ENCODE measurements around the gene TTBK2. TPM values are rescaled to one million over a fixed set of nuclear protein-coding genes. Genes with fewer than 3 reads are reported as not detected.

TTBK2 gene
- total and polyA plus RNA-seq, 2 donors (not counting 1 experiment from before 2014, with no cell fraction given), result 4.3 to 39.6 TPM

GRCh38 chr15:42937143-42937542, 16.6 kb upstream of the TTBK2 start:
- Histone ChIP-seq H4K20me1 (ENCODE audit: control insufficient read depth, insufficient read depth, low read length, poor library complexity, severe bottlenecking) (no peaks in the 10 kb centered on the region), H3K27ac (ENCODE audit: low read length in 2 of 2) (no peak overlapping the region), H3K9ac (ENCODE audit: low read length) (no peak overlapping the region), H3K4me2 (replicated peaks; ENCODE audit: low read depth, low read length, poor library complexity, severe bottlenecking) (no peak overlapping the region), H3K4me1 (ENCODE audit: control insufficient read depth in 2 of 2, insufficient read depth in 2 of 2, low read length in 2 of 2) (no peaks in the 10 kb centered on the region), H3K9me3 (ENCODE audit: control extremely low read depth in 1 of 3, control insufficient read depth in 2 of 3, insufficient read depth in 1 of 3, low read length in 2 of 3) (no peaks in the 10 kb centered on the region), H3K36me3 (replicated peaks in 1 of 2; ENCODE audit: control extremely low read depth in 1 of 2, control insufficient read depth in 1 of 2, extremely low read depth in 1 of 2, insufficient read depth in 2 of 2, low read length in 1 of 2) (no peaks in the 10 kb centered on the region), H3K27me3 (replicated peaks in 1 of 4; ENCODE audit: control extremely low read depth in 1 of 4, control insufficient read depth in 3 of 4, insufficient read depth in 4 of 4, low read length in 3 of 4) (no peaks in the 10 kb centered on the region), H3K79me2 (ENCODE audit: control insufficient read depth, insufficient read depth, low read length) (no peaks in the 10 kb centered on the region), H3K4me3 (ENCODE audit: control extremely low read depth in 1 of 5, extremely low read depth in 1 of 5, insufficient read depth in 1 of 5, low read depth in 2 of 5, low read length in 4 of 5) (no peak overlapping the region), H2AFZ (ENCODE audit: insufficient read depth, low read depth, low read length, poor library complexity, severe bottlenecking) (no peak overlapping the region)
- ATAC-seq (ENCODE audit: low read depth), result no peak
- intact Hi-C loops (cut with micrococcal nuclease), result no loop called here
- Mint-ChIP-seq H3K27ac (no peak overlapping the region), H3K27me3 (no peaks in the 10 kb centered on the region), H3K4me1 (no peaks in the 10 kb centered on the region), H3K4me3 (no peak overlapping the region), H3K9me3 (ENCODE audit: insufficient read depth) (no peaks in the 10 kb centered on the region)
- ChIA-PET POLR2A (no interaction called here), CTCF (no interaction called here)
- TF ChIP-seq, protein P1, sequence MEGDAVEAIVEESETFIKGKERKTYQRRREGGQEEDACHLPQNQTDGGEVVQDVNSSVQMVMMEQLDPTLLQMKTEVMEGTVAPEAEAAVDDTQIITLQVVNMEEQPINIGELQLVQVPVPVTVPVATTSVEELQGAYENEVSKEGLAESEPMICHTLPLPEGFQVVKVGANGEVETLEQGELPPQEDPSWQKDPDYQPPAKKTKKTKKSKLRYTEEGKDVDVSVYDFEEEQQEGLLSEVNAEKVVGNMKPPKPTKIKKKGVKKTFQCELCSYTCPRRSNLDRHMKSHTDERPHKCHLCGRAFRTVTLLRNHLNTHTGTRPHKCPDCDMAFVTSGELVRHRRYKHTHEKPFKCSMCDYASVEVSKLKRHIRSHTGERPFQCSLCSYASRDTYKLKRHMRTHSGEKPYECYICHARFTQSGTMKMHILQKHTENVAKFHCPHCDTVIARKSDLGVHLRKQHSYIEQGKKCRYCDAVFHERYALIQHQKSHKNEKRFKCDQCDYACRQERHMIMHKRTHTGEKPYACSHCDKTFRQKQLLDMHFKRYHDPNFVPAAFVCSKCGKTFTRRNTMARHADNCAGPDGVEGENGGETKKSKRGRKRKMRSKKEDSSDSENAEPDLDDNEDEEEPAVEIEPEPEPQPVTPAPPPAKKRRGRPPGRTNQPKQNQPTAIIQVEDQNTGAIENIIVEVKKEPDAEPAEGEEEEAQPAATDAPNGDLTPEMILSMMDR (IDR thresholded peaks at IDR 0.05), result no peak
- no peak for TF ChIP-seq EZH2 (IDR thresholded peaks at IDR 0.05; ENCODE audit: borderline replicate concordance, insufficient read depth, low read depth, low read length, poor library complexity, severe bottlenecking)
- DNase-seq, result no peak

- ChIA-PET POLR2A (no interaction called here), CTCF (interaction anchor here (1.5 kb wide), 1 partner anchor 8 kb away, joined by 5 read pairs; no protein-coding TSS in a partner anchor)
- Mint-ChIP-seq H3K4me3 (no peak overlapping the region), H3K4me1 (no peaks in the 10 kb centered on the region), H3K27me3 (no peaks in the 10 kb centered on the region), H3K9me3 (ENCODE audit: insufficient read depth) (no peaks in the 10 kb centered on the region), H3K27ac (no peak overlapping the region)
- H3K79me2 ChIP-seq (ENCODE audit: control insufficient read depth, insufficient read depth, low read length), result no peaks in the 10 kb centered on the region
- H3K4me1 ChIP-seq (ENCODE audit: control insufficient read depth in 2 of 2, insufficient read depth in 2 of 2, low read length in 2 of 2), result no peaks in the 10 kb centered on the region
- no peaks in the 10 kb centered on the region for H3K9me3 ChIP-seq (ENCODE audit: control extremely low read depth in 1 of 3, control insufficient read depth in 2 of 3, insufficient read depth in 1 of 3, low read length in 2 of 3)
- no peaks in the 10 kb centered on the region for H3K27me3 ChIP-seq (replicated peaks in 1 of 4; ENCODE audit: control extremely low read depth in 1 of 4, control insufficient read depth in 3 of 4, insufficient read depth in 4 of 4, low read length in 3 of 4)
- no peak overlapping the region for H3K9ac ChIP-seq (ENCODE audit: low read length)
- H3K4me2 ChIP-seq (replicated peaks; ENCODE audit: low read depth, low read length, poor library complexity, severe bottlenecking), result no peak overlapping the region
- intact Hi-C loops (cut with micrococcal nuclease), result no loop called here
- ATAC-seq (ENCODE audit: low read depth) (no peak), DNase-seq (no peak)
- no peak overlapping the region for H2AFZ ChIP-seq (ENCODE audit: insufficient read depth, low read depth, low read length, poor library complexity, severe bottlenecking)
- no peaks in the 10 kb centered on the region for H3K36me3 ChIP-seq (replicated peaks in 1 of 2; ENCODE audit: control extremely low read depth in 1 of 2, control insufficient read depth in 1 of 2, extremely low read depth in 1 of 2, insufficient read depth in 2 of 2, low read length in 1 of 2)
- H3K27ac ChIP-seq (ENCODE audit: low read length in 2 of 2), result no peak overlapping the region
- no peaks in the 10 kb centered on the region for H4K20me1 ChIP-seq (ENCODE audit: control insufficient read depth, insufficient read depth, low read length, poor library complexity, severe bottlenecking)
- 88% methylated on average over 1 of the region's 7 CpGs for WGBS (ENCODE audit: insufficient coverage)
- no peak for TF ChIP-seq EZH2 (IDR thresholded peaks at IDR 0.05; ENCODE audit: borderline replicate concordance, insufficient read depth, low read depth, low read length, poor library complexity, severe bottlenecking)
- TF ChIP-seq, protein P1 (IDR thresholded peaks at IDR 0.05), result no peak
- H3K4me3 ChIP-seq (ENCODE audit: control extremely low read depth in 1 of 5, extremely low read depth in 1 of 5, insufficient read depth in 1 of 5, low read depth in 2 of 5, low read length in 4 of 5), result no peak overlapping the region
These were observed 13.5 kb upstream of the TTBK2 start for GRCh38 chr15:42933886-42934667.

Measured in B cell (primary cell).